Parathyroid adenoma (tissue), 2 donors: ENCODE data around the gene ADAMTS6.

Experiments used
- H2AFZ ChIP-seq: fragments of 300-600 bp; sonication (generic); one replicate; pipeline ENCODE4 v1.7.0; 2017; ENCODE audit warnings: antibody characterized with exemption, mild to moderate bottlenecking
- H3K27ac ChIP-seq: fragments of 300-600 bp; sonication (generic); one replicate; pipeline ENCODE4 v1.7.0; 2017
- H3K27me3 ChIP-seq: fragments of 300-600 bp; sonication (generic); one replicate; pipeline ENCODE4 v1.7.0; 2017; ENCODE audit warnings: low read length; ENCODE audit not compliant: control insufficient read depth, insufficient read depth
- H3K36me3 ChIP-seq: fragments of 300-600 bp; sonication (generic); one replicate; pipeline ENCODE4 v1.7.0; 2017; ENCODE audit warnings: low read length; ENCODE audit not compliant: control insufficient read depth, insufficient read depth
- H3K4me1 ChIP-seq: fragments of 300-600 bp; sonication (generic); one replicate; pipeline ENCODE4 v1.7.0; 2017; ENCODE audit warnings: control low read depth
- H3K4me2 ChIP-seq: fragments of 300-600 bp; sonication (generic); one replicate; pipeline ENCODE4 v1.7.0; 2017; ENCODE audit warnings: low read length
- H3K4me3 ChIP-seq: fragments of 300-600 bp; sonication (generic); one replicate; pipeline ENCODE4 v1.7.0; 2017; ENCODE audit warnings: low read depth, low read length
- H3K79me2 ChIP-seq: fragments of 300-600 bp; sonication (generic); one replicate; pipeline ENCODE4 v1.7.0; 2017; ENCODE audit warnings: control low read depth
- H3K9ac ChIP-seq: fragments of 300-600 bp; sonication (generic); one replicate; pipeline ENCODE4 v1.7.0; 2017; ENCODE audit warnings: mild to moderate bottlenecking
- H3K9me3 ChIP-seq: fragments of 300-600 bp; sonication (generic); one replicate; pipeline ENCODE4 v1.7.0; 2017; ENCODE audit warnings: low read length; ENCODE audit not compliant: control insufficient read depth
- TF ChIP-seq, protein P1 (sequence below): fragments of 300-600 bp; sonication (generic); IDR thresholded peaks from one replicate; pipeline ENCODE4 v1.7.0; 2017; ENCODE audit warnings: antibody characterized with exemption, mild to moderate bottlenecking
- donor health status: primary hyperparathyroidism.

The ADAMTS6 gene

DNA sequence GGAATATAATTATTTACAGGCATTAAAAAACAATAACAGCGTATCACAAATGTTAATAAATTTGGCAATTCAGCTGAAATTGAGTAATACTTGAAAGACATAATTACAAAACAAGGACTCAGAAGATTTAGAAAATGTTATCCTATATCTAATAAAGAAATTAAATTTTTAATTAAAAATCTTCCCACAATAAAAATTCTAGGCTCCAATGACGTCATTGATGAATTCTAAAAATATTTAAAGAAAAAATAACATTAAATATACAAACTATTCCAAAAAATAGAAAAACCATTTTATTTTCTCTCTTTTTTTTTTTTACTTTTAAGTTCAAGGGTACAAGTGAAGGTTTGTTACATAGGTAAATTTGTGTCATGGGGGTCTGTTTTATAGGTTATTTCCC lies 161.5 kb downstream of the ADAMTS6 start:
- TF ChIP-seq, protein P1, sequence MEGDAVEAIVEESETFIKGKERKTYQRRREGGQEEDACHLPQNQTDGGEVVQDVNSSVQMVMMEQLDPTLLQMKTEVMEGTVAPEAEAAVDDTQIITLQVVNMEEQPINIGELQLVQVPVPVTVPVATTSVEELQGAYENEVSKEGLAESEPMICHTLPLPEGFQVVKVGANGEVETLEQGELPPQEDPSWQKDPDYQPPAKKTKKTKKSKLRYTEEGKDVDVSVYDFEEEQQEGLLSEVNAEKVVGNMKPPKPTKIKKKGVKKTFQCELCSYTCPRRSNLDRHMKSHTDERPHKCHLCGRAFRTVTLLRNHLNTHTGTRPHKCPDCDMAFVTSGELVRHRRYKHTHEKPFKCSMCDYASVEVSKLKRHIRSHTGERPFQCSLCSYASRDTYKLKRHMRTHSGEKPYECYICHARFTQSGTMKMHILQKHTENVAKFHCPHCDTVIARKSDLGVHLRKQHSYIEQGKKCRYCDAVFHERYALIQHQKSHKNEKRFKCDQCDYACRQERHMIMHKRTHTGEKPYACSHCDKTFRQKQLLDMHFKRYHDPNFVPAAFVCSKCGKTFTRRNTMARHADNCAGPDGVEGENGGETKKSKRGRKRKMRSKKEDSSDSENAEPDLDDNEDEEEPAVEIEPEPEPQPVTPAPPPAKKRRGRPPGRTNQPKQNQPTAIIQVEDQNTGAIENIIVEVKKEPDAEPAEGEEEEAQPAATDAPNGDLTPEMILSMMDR, result no peak
- H3K36me3 ChIP-seq, result no peaks in the 10 kb centered on the region
- no peaks in the 10 kb centered on the region for H3K9me3 ChIP-seq

GRCh38 chr5:65307931-65308330 lies 173.8 kb downstream of the ADAMTS6 start:
- TF ChIP-seq, protein P1, result no peak
- H3K4me3 ChIP-seq, result no peak overlapping the region
- no peak overlapping the region for H2AFZ ChIP-seq
- no peaks in the 10 kb centered on the region for H3K27me3 ChIP-seq
- H3K9ac ChIP-seq, result no peak overlapping the region
- no peak overlapping the region for H3K27ac ChIP-seq
- no peak overlapping the region for H3K4me2 ChIP-seq
- no peaks in the 10 kb centered on the region for H3K4me1 ChIP-seq
- no peaks in the 10 kb centered on the region for H3K79me2 ChIP-seq
- no peaks in the 10 kb centered on the region for H3K9me3 ChIP-seq
- no peaks in the 10 kb centered on the region for H3K36me3 ChIP-seq

More for the DNA sequence above, 161.5 kb downstream of the ADAMTS6 start:
- no peak overlapping the region for H3K9ac ChIP-seq
- H2AFZ ChIP-seq, result no peak overlapping the region
- H3K79me2 ChIP-seq, result no peaks in the 10 kb centered on the region
- H3K27ac ChIP-seq, result no peak overlapping the region
- H3K4me3 ChIP-seq, result no peak overlapping the region
- no peak overlapping the region for H3K4me2 ChIP-seq
- H3K4me1 ChIP-seq, result no peaks in the 10 kb centered on the region
- no peaks in the 10 kb centered on the region for H3K27me3 ChIP-seq

GRCh38 chr5:65307088-65307487 lies 174.6 kb downstream of the ADAMTS6 start:
- H3K4me1 ChIP-seq, result no peaks in the 10 kb centered on the region
- no peaks in the 10 kb centered on the region for H3K27me3 ChIP-seq
- no peak overlapping the region for H3K27ac ChIP-seq
- no peaks in the 10 kb centered on the region for H3K79me2 ChIP-seq
- H3K4me3 ChIP-seq, result no peak overlapping the region
- H2AFZ ChIP-seq, result no peak overlapping the region
- H3K36me3 ChIP-seq, result no peaks in the 10 kb centered on the region
- TF ChIP-seq, protein P1, result no peak
- no peaks in the 10 kb centered on the region for H3K9me3 ChIP-seq
- no peak overlapping the region for H3K9ac ChIP-seq
- no peak overlapping the region for H3K4me2 ChIP-seq

DNA sequence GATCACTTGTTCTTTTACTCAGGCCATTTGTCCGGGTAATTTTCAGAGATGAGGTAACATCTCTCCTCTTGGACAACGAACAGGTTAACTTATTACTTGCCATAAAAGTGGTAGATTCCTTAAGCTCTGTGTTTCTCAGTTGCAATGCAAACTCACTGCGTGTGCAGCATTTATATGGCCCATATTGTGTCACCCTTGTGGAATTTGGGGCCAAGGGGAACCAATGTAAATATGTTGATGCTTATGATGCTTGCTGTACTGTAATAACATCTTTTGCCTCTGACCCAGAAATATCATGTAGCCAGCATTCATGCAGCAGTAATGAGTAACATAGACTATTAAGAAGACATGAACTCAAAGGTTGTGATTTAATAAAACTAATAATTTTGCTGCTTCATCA lies 175.8 kb downstream of the ADAMTS6 start:
- TF ChIP-seq, protein P1, result no peak
- Histone ChIP-seq H3K79me2 (no peaks in the 10 kb centered on the region), H3K9me3 (no peaks in the 10 kb centered on the region), H3K9ac (no peak overlapping the region), H3K27me3 (no peaks in the 10 kb centered on the region), H2AFZ (no peak overlapping the region), H3K4me2 (no peak overlapping the region), H3K36me3 (no peaks in the 10 kb centered on the region), H3K27ac (no peak overlapping the region), H3K4me1 (no peaks in the 10 kb centered on the region), H3K4me3 (no peak overlapping the region)

GRCh38 chr5:65299861-65300260 lies 181.9 kb downstream of the ADAMTS6 start:
- no peaks in the 10 kb centered on the region for H3K27me3 ChIP-seq
- H3K27ac ChIP-seq, result no peak overlapping the region
- H3K4me3 ChIP-seq, result no peak overlapping the region
- TF ChIP-seq, protein P1, result no peak
- no peak overlapping the region for H3K4me2 ChIP-seq
- H3K4me1 ChIP-seq, result no peaks in the 10 kb centered on the region
- H3K79me2 ChIP-seq, result no peaks in the 10 kb centered on the region
- no peak overlapping the region for H3K9ac ChIP-seq
- H3K36me3 ChIP-seq, result no peaks in the 10 kb centered on the region
- H2AFZ ChIP-seq, result no peak overlapping the region
- no peaks in the 10 kb centered on the region for H3K9me3 ChIP-seq
